Effector CD8-positive, alpha-beta T cell (primary cell): ENCODE measurements around the gene PSMB3.

Source experiments
- DNase-seq: peaks from one replicate; lab custom pipeline; 2025; lab: John Stamatoyannopoulos, UW

Gene PSMB3

GRCh38 chr17:38733982-38734973 lies 18.3 kb upstream of the PSMB3 start:
- DNase-seq = no peak

DNA sequence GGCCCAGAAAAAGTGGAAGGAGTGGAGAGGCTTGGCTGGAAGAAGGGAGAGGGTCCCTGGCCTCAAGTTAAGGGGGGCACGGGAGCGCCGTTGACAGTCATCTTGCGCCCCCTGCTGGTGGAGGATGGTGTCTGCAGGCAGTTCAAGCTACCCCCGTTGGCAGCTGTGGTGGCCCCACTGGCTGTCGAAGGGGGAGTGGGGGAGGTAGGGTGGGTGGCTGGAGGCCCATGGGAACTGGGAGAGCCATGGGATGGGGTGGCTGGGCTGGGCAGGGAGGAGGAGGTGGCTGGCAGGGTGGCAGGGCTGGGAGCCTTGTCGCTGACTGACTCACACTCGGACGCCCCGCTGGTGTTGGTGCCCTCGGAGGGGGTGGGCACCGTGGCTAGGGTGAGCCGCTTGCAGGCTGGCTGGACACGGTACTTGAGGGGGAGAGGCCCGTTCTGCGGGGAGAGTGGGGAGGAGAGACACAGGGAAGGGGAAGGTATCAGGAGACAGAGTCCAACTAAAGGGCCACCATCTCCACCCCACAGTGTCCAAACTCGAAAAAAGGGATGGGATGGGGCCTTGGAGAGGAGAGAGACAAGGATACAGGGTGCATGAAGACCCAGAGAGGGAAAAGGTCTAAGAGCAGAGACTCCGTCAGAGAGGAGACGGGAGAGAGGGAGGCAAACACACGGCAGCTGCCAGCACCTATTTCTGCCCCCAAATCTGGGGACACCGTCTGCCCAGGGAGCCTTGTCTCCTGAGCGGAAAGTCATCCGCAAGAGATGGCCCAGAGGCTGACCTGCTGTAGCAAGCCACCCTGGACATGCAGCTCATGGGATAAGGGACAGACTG lies 17.2 kb upstream of the PSMB3 start:
- peak; percentile 76 for DNase-seq

- DNase-seq = no peak
Observed at GRCh38 chr17:38738007-38738662, 14.4 kb upstream of the PSMB3 start.

DNA sequence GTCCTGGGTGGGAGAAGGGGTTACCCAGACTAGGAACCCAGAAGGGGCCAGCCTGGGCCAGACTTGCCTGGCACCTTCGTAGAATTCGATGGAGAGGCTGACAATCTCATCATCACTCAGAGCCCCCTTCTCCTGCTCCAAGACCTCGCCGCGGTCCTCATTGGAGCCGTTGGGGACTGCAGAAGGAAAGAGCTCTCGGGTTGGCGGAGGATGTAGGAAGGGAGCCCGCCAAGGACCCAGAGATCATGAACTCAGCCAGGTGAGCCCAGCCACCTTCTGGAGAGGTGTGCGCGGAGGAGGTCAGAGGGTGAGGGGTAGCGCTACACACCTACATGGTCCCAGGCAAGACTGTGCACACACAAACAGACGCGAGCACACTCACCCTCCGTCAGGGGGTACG lies 13.9 kb upstream of the PSMB3 start:
- no peak for DNase-seq

GRCh38 chr17:38739305-38739704 lies 13.2 kb upstream of the PSMB3 start:
- DNase-seq = no peak

- DNase-seq = no peak
Observed at GRCh38 chr17:38740044-38740443, 12.5 kb upstream of the PSMB3 start.

GRCh38 chr17:38740806-38741205 lies 11.7 kb upstream of the PSMB3 start:
- no peak for DNase-seq

GRCh38 chr17:38741461-38741860 lies 11.1 kb upstream of the PSMB3 start:
- DNase-seq = no peak

- DNase-seq = no peak
Observed at GRCh38 chr17:38741921-38742410, 10.6 kb upstream of the PSMB3 start.

DNA sequence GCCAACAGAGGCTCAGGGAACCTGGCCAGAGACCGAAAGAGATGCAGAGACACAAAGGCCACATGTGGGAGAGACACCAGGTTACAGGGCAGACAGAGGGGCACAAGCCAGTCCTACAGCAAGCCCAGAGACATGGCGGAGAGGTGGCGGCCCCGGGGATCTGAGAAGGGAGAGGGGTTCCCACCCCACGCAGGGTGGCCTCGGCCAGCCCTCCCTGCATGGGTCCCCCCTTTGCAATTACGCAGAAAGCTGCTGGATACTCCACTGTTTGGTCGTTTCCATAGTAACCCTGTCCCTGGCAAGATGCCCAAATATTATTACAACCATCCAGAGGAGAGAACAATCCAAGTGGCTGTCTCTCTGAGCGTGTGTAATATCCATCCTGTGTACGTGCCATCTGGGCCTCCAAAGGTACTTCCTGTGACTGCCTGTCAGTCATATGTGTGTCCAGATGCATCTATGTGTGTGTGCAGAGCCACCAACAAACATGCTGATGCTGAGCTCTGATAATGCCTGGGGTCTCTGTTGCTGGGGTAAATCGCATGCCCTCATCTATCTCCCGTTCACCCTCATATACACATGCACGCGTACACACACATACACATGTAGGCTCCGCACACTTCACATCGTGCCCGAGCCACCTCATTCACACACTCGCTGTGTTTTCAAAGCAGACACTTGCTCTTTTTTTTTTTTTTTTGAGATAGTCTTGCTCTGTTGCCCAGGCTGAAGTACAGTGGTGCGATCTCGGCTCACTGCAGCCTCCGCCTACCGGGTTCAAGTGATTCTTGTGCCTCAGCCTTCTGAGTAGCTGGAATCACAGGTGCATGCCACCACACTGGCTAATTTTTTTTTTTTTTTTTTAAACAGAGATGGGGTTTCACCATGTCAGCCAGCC lies 9.9 kb upstream of the PSMB3 start:
- DNase-seq = no peak

DNA sequence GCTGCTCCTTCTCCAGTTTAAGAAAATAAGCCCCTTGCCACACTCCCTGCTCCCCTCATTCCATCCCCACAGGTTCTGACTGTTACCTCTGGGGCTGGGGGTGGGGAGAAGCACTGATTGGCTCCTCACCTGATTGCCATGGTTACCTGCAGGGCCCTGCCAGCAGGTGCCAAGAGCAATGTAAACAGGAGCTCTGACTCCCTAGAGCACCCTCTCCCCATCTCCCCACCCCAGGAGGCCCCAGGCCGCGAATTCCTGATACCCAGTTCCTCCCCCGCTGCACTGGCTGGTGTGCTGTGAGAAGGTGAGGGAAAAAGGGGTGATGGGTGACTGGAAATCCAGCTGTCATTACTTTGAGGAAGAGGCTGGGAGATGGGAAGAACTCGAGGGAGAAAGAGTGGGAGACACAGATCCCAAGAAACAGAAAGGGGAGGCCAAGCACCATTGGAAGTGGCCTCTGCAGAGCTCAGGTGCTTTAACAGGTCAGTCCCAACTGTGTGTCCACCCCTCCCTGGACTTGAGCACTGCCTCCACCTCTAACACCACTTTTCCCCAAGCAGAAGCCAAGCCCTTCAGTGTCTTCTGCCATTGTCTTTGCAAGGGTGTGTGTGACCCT lies 8.9 kb upstream of the PSMB3 start:
- DNase-seq = no peak

DNA sequence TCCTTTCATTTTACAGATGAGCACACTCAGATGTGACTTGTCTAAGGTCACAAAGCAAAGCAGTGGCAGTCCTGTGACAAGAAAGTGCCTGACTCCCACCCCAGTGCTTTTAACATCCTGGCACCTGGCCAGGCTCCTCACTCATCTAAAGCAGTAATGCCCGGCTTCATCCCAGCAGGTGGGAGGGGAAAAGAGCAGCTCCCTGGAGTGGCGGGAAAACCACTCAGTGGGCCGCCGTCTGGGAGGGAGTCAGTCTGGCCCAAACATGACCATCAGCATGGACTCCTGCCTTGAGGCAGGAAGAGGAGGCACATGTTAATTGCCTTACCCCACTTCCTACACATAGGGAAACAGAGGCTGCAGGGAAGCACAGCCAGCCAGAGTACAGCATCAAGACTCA lies 7.0 kb upstream of the PSMB3 start:
- no peak for DNase-seq

GRCh38 chr17:38746004-38746848 lies 6.3 kb upstream of the PSMB3 start:
- no peak for DNase-seq

- DNase-seq = no peak
Observed at GRCh38 chr17:38746849-38747462, 5.6 kb upstream of the PSMB3 start.

- no peak for DNase-seq
Observed at GRCh38 chr17:38747463-38748148, 4.9 kb upstream of the PSMB3 start.

DNA sequence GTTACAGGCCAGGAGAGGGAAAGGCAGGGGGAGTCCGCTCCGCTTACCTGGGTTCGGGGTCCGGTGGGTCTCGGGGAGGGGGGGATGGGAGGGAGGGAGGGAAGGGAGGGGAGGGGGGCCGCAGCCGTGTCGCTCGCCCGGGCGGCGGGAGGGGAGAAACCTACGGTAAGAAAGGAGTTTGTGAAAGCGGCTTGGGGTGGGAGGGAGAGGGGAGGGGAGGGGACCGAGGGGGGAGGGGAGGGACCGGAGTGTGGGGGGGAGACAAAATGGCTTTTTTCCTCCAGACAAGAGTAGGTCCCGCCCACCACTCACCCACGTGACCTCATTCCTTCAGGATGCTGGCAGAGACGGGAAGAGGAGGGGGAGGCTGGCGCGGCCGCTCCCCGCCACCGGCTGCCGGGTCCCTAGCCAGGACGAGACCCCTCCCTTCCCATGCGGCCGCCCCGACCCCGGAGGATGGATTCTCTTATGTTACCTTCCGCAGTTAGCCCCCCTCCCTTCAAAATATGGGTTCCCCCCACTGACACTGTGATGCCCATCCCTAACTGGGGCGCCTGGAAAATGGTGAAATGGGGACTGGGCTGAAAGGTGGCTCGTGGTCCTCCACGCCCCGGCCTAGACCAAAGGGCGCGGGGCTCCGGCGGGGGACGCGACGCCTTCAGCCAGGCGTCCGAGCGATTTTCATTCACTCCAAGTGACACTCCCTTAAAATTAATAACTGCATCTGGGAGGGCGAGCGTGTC lies 4.2 kb upstream of the PSMB3 start, which contains the start of gene PCGF2:
Gene PCGF2 (minus strand): TSS at position 188 of the 743 bp plus-strand sequence. CDS start 7,934 bp downstream, outside the sequence.
- DNase-seq = no peak

DNA sequence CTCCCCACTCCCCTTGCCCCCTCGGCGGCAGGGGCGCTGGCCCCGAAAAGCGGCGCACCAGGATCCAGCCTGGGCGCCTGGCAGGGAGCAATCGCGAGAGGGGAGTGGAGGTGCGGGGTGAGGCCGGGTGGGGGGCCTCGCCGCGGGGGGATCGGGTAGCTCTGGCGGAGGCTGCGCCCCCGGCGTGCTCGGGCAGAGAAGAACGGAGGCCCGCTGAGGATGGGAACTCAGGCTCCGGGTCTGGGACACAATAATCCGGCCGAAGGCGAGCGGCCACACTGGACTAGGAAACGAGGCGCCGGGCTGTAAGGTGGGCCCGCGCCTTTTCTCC lies 3.7 kb upstream of the PSMB3 start:
- no peak for DNase-seq
